Effector memory CD8-positive, alpha-beta T cell (primary cell): ENCODE measurements around the gene RBMS3.

ENCODE experiments used
- ATAC-seq: fragments of 150-1000 bp; cut with Tn5 transposase; replicated peaks from 2 replicates; pipeline ENCODE4 v1.10.0; 2021; ENCODE audit warnings: mild to moderate bottlenecking, moderate library complexity
- DNase-seq, 3 experiments: peaks; one replicate each; pipeline ENCODE4 v3.0.0; 2021
- H3K27ac Mint-ChIP-seq, 2 donors: one replicate each; pipeline ENCODE4 v1.8.0; 2022; ENCODE audit warnings: mild to moderate bottlenecking in 2 of 2, mixed read lengths in 2 of 2, moderate library complexity in 2 of 2
- H3K27me3 Mint-ChIP-seq, 2 donors: one replicate each; pipeline ENCODE4 v1.8.0; 2022; ENCODE audit warnings: mixed read lengths in 2 of 2
- H3K36me3 Mint-ChIP-seq: one replicate; pipeline ENCODE4 v1.8.0; 2022; ENCODE audit warnings: mild to moderate bottlenecking, moderate library complexity, mixed read lengths; ENCODE audit not compliant: insufficient read depth
- H3K4me1 Mint-ChIP-seq, 2 donors: one replicate each; pipeline ENCODE4 v1.8.0; 2022; ENCODE audit warnings: low read depth in 2 of 2, mixed read lengths in 2 of 2
- H3K4me3 Mint-ChIP-seq, 2 donors: one replicate each; pipeline ENCODE4 v1.8.0; 2022; ENCODE audit warnings: mild to moderate bottlenecking in 2 of 2, mixed read lengths in 2 of 2, moderate library complexity in 2 of 2
- H3K9me3 Mint-ChIP-seq, 2 donors: one replicate each; pipeline ENCODE4 v1.8.0; 2022; ENCODE audit warnings: mixed read lengths in 2 of 2

Gene RBMS3

GRCh38 chr3:29282427-29283230 is 1.8 kb downstream of the RBMS3 start:
- H3K4me1 Mint-ChIP-seq = peaks cover 10 to 12% of the 10 kb centered on the region in 2 donors
- H3K4me3 Mint-ChIP-seq = peak overlapping the region in 1 of 2 donors; percentile 82
- ATAC-seq (no peak), DNase-seq (no peak)
- no peaks in the 10 kb centered on the region for H3K9me3 Mint-ChIP-seq
- H3K27me3 Mint-ChIP-seq = no peaks in the 10 kb centered on the region
- peaks cover 4% of the 10 kb centered on the region for H3K36me3 Mint-ChIP-seq
- no peak overlapping the region for H3K27ac Mint-ChIP-seq

- peaks cover 4% of the 10 kb centered on the region for H3K36me3 Mint-ChIP-seq
- no peak overlapping the region for H3K27ac Mint-ChIP-seq
- H3K4me3 Mint-ChIP-seq = no peak overlapping the region
- DNase-seq = no peak
- no peaks in the 10 kb centered on the region for H3K9me3 Mint-ChIP-seq
- no peak for ATAC-seq
- H3K4me1 Mint-ChIP-seq = peaks cover 10 to 12% of the 10 kb centered on the region in 2 donors
- H3K27me3 Mint-ChIP-seq = no peaks in the 10 kb centered on the region
These were observed 2.6 kb downstream of the RBMS3 start for GRCh38 chr3:29283231-29284119.

DNA sequence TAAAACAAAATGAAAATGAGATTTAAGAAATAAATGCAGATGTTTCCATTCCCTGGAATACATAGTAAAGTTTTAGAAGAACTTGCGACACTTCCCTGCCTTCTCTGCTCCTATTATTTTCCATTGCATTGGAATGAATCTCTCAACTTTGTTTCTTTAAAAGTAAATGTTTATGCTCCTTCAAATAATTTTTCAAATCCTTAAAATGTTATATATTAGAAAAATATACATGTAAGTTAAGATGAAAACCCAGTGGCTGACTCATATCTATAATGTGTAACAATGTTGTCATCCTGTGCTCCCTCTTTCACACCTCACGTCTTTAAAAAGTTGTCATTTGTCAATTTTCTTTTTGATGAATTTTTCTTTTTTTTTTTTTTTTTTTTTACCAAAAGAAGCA is 3.6 kb downstream of the RBMS3 start:
- H3K9me3 Mint-ChIP-seq = no peaks in the 10 kb centered on the region
- H3K4me3 Mint-ChIP-seq = no peak overlapping the region

DNA sequence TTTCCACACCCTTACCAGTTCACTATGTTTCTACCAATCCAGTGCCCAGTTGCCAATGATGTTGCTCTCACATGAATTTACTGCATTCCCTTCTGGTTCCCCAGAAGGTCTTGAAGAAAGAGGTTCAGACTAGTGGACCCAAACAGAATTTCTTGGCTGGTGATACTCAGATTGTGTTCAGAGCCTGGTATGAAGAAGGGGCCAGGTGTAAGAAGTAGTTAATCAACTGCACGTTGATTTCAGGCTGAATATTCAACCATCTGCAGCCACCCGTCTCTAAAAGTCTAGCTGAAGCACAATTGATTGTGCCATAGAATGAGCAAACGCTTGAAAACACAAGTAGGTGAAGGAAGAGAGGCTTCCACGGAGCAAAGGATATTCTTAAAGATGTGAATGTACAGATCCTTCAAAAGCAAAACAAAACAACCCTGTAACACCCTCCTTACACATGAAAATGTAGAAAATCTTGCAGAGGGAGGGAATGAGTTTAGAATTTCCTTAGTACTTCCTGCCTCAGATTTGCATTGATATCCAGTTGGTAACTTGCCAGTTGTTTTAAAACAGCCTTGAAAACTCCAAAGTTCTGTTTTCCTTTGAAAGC is 4.7 kb downstream of the RBMS3 start:
- no peak for ATAC-seq
- no peak overlapping the region for H3K4me3 Mint-ChIP-seq
- no peak overlapping the region for H3K27ac Mint-ChIP-seq
- no peaks in the 10 kb centered on the region for H3K27me3 Mint-ChIP-seq
- H3K36me3 Mint-ChIP-seq = peaks cover 4% of the 10 kb centered on the region
- no peaks in the 10 kb centered on the region for H3K9me3 Mint-ChIP-seq
- H3K4me1 Mint-ChIP-seq = peaks cover 10% of the 10 kb centered on the region in 2 donors
- no peak for DNase-seq

More for the DNA sequence above, 3.6 kb downstream of the RBMS3 start:
- peaks cover 10 to 12% of the 10 kb centered on the region in 2 donors for H3K4me1 Mint-ChIP-seq
- peaks cover 4% of the 10 kb centered on the region for H3K36me3 Mint-ChIP-seq
- no peak overlapping the region for H3K27ac Mint-ChIP-seq
- ATAC-seq = no peak
- no peaks in the 10 kb centered on the region for H3K27me3 Mint-ChIP-seq
- DNase-seq = no peak

- Mint-ChIP-seq H3K27ac (no peak overlapping the region), H3K4me3 (no peak overlapping the region), H3K4me1 (peaks cover 0 to 4% of the 10 kb centered on the region in 2 donors), H3K9me3 (no peaks in the 10 kb centered on the region), H3K27me3 (no peaks in the 10 kb centered on the region), H3K36me3 (no peaks in the 10 kb centered on the region)
- ATAC-seq (no peak), DNase-seq (no peak)
These were observed 5.8 kb downstream of the RBMS3 start for GRCh38 chr3:29286478-29287240.

- no peak overlapping the region for H3K27ac Mint-ChIP-seq
- no peak for DNase-seq
- peaks cover 0 to 1% of the 10 kb centered on the region in 2 donors for H3K9me3 Mint-ChIP-seq
- no peaks in the 10 kb centered on the region for H3K36me3 Mint-ChIP-seq
- H3K4me1 Mint-ChIP-seq = no peaks in the 10 kb centered on the region
- ATAC-seq = no peak
- H3K4me3 Mint-ChIP-seq = no peak overlapping the region
- H3K27me3 Mint-ChIP-seq = no peaks in the 10 kb centered on the region
These were observed 9.7 kb downstream of the RBMS3 start for GRCh38 chr3:29290596-29290995.

GRCh38 chr3:29291260-29291981 is 10.6 kb downstream of the RBMS3 start:
- Mint-ChIP-seq H3K4me3 (no peak overlapping the region), H3K36me3 (no peaks in the 10 kb centered on the region), H3K27ac (no peak overlapping the region), H3K4me1 (no peaks in the 10 kb centered on the region), H3K27me3 (no peaks in the 10 kb centered on the region), H3K9me3 (peaks cover 0 to 1% of the 10 kb centered on the region in 2 donors)
- DNase-seq (no peak), ATAC-seq (no peak)

- no peaks in the 10 kb centered on the region for H3K36me3 Mint-ChIP-seq
- ATAC-seq = no peak
- H3K27me3 Mint-ChIP-seq = no peaks in the 10 kb centered on the region
- H3K4me1 Mint-ChIP-seq = no peaks in the 10 kb centered on the region
- H3K9me3 Mint-ChIP-seq = peaks cover 0 to 1% of the 10 kb centered on the region in 2 donors
- H3K27ac Mint-ChIP-seq = no peak overlapping the region
- no peak overlapping the region for H3K4me3 Mint-ChIP-seq
- DNase-seq = no peak
These were observed 11.1 kb downstream of the RBMS3 start for GRCh38 chr3:29291982-29292363.

DNA sequence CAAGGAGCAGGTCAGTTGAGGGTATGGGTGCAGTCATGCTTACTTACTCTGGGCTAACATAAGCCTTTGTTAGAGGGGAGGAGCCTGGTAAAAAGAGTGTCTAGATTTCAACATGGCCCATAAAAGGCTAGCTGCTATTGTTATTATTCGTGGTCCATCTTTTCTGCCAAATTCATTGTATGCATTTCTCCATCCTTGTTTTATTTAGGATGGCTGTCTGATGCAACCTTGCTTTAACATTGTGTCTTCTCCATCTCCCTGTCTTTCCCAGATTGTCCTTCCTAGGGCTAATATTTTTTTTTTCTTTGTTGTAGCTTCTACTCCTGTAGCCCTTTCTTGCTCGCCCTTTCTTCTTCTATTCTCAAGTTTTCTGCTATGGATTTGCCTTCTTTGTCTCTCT is 12.6 kb downstream of the RBMS3 start:
- Mint-ChIP-seq H3K36me3 (no peaks in the 10 kb centered on the region), H3K4me3 (no peak overlapping the region), H3K27ac (no peak overlapping the region), H3K27me3 (no peaks in the 10 kb centered on the region), H3K4me1 (no peaks in the 10 kb centered on the region), H3K9me3 (peaks cover 0 to 1% of the 10 kb centered on the region in 2 donors)
- DNase-seq = no peak
- ATAC-seq = no peak

GRCh38 chr3:29297998-29298397 is 17.1 kb downstream of the RBMS3 start:
- peaks cover 0 to 4% of the 10 kb centered on the region in 2 donors for H3K9me3 Mint-ChIP-seq
- H3K36me3 Mint-ChIP-seq = no peaks in the 10 kb centered on the region
- no peak overlapping the region for H3K27ac Mint-ChIP-seq
- no peak for ATAC-seq
- H3K4me3 Mint-ChIP-seq = no peak overlapping the region
- no peaks in the 10 kb centered on the region for H3K4me1 Mint-ChIP-seq
- no peaks in the 10 kb centered on the region for H3K27me3 Mint-ChIP-seq
- no peak for DNase-seq

DNA sequence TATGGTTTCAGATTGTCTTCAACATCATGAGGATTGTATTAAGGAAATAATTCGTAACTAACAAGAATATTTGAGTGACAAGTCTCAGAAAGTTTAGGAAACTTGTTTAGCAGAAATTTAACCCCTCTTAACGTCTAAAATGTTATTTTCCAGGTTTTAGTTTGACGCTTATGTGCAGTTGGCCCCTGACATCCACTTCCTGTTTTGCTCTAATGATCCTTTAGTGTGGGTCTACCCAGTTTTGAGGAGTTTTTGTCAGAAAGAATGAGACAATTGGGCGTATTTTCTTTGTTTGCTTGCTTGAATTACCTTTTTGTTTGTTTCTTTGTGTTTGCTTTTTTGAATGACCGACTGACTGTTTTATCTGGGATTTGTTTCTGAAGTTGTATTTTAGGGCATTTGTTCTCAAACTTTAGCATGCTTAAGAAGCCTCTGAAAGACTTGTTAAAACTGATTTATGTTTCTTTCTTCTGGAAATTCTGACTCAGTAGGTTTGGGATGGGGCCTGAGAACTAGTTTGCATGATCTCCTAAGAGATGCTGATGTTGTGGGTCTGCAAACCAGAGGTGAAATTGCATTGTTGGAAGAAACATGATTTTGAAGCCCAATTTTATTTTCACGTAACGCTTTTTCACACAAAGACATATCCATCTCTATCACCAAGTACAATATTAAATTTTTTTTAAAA is 20.6 kb downstream of the RBMS3 start:
- Mint-ChIP-seq H3K27ac (no peak overlapping the region), H3K27me3 (no peaks in the 10 kb centered on the region), H3K4me3 (no peak overlapping the region), H3K36me3 (no peaks in the 10 kb centered on the region), H3K4me1 (no peaks in the 10 kb centered on the region), H3K9me3 (peaks cover 0 to 7% of the 10 kb centered on the region in 2 donors)
- no peak for DNase-seq
- no peak for ATAC-seq

DNA sequence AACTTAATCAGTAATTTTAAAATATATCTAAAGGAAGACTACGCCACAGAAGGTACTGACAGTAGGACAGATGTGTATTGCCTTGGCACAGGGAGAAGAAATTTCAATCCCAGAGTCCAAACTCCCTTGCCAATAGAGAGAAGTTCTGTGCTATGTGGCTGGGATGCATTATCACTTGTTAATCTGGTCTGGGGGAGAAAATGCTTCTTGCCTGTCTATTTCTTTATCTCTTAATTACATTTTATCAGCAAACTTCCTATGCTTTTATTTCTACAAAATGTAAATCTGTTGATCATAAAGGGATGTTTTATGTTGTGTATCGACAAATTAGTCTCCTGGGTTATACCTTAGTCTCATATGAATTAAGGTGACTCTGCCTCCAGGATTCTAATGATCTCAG is 21.7 kb downstream of the RBMS3 start:
- no peak for DNase-seq
- Mint-ChIP-seq H3K4me3 (no peak overlapping the region), H3K27me3 (no peaks in the 10 kb centered on the region), H3K27ac (no peak overlapping the region), H3K9me3 (peaks cover 0 to 7% of the 10 kb centered on the region in 2 donors), H3K4me1 (no peaks in the 10 kb centered on the region), H3K36me3 (no peaks in the 10 kb centered on the region)
- ATAC-seq = no peak
